CD4-positive, alpha-beta T cell treated with Interleukin-17A for 4 hours (primary cell): ENCODE data around the gene BTBD9.

Experiments
- DNase-seq: peaks from one replicate; pipeline ENCODE4 v3.0.0-alpha.2; 2020; ENCODE audit warnings: mixed read lengths

The BTBD9 gene

DNA sequence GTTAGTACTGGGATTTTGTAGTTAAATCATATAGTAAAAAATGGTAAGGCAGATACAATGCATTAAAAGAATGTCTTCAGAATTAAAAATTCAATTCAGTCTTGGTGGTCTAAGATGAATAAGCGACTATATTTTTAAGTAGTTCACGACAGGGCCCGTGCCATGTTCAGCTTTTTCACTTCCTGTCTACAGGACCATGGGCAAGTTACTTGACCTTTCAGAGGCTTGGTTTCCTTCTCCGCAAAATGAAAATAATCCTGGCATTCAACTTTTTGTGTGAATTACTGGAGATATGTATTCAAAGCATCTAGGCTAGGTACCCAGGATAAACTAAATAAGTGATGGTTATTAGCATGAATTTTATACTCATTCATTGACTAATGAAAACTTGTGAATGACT is 216.0 kb downstream of the BTBD9 start:
- no peak for DNase-seq

DNA sequence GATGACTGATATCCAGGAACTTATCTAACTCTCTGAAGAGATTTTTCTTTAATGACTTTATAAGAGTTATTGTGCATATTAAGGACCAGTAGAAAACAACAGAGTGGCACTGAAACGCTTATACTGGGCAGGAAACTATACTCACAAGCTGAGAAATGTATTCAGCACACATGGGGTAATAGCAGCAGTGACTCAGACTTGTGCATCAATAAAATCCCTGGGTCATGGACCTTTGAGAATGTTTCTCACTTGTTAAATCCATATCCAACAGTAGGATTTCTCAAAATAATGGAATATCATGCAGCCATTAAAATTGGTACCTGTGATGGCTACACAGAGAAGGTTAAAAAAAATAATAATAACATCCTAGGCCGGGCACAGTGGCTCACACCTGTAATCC is 219.5 kb downstream of the BTBD9 start:
- no peak for DNase-seq

DNA sequence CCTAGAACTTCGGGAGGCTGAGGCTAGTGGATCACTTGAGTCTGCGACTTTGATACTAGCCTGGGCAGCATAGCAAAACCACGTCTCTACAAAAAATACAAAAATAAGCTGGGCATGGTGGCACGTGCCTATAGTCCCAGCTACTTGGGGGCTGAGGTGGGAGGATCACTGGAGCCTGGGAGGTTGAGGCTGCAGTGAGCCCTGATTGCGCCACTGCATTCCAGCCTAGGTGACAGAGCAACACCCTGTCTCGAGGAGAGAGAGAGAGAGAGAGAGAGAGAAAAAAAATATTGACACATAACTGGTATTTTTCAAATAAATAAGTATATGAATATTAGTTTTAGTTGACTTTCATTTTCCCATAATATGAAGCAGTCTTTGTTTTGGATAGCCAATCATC is 222.2 kb downstream of the BTBD9 start:
- DNase-seq, result no peak

DNA sequence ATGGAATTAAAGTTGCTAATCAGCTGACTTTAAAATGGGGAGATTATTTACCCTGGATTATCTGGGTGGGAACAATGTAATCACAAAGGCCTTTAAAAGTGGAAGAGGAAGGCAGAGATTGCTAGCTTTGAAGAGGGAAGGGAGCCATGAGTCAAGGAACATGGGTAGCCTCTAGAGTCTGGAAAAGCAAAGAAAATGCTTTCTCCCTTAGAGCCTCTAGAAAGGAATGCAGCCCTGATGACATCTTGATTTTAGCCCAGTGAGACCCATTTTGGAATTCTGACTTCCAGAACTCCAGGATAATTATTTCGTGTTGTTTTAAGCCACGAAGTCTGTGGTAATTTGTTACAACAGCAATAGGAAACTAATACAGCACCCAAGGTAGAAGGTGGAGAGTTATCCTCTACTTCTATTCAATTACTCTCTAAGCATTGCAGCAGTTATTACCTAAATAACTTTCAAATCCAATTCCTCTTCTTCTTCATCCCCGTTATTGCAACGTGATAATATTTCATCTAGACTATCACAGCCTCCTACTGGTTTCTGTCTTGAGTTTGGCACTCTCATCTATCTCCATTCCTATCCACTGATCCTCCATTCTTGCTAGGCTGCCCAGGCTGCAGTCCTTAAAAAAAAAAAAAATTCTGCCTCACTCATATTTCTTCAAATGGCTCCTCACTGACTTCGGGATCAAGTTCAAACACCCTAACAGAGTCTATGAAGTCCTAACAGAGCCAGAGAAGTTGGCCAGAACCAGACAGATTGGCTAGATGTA is 224.3 kb downstream of the BTBD9 start:
- no peak for DNase-seq

GRCh38 chr6:38413102-38413800 is 226.5 kb downstream of the BTBD9 start:
- DNase-seq, result no peak

DNA sequence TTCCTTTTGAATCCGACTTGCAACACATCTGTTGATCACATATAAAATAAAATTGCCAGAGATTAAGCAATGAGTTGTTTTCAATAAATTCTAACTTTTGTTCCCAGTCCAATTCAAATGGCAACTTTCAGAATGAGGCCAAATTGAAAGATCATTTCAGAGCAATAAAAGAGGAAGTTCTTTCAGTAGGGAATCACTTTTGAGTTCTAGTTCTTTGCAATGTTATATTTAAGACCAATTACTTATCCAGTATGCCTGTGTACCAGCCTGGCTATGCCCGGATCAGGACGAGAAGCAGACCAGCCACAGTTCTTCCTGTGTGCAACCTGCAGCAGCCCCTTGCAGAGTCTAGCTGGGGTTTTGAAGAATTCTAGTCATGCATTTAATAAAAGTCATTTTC is 232.5 kb downstream of the BTBD9 start:
- no peak for DNase-seq

DNA sequence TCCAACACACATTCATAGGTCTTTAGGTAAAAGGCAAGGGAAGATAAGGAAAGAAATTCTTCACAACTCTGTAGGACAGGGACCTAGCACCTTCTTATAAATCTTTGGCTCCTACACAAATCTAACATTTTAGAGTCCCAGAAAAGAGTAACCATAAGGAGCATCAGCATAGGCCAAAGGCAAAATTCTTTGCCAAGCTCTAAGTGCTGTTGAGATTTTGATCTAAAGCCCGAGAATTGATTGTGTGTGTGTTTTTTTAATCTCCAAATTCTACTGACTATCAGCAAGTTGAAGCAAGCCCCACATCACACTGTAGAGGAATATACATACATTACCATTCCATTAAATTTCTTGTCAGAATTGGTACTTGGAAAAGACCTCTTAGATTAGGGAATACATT is 233.6 kb downstream of the BTBD9 start:
- DNase-seq, result no peak

- DNase-seq, result no peak
Observed at GRCh38 chr6:38404900-38405556, 234.7 kb downstream of the BTBD9 start.

DNA sequence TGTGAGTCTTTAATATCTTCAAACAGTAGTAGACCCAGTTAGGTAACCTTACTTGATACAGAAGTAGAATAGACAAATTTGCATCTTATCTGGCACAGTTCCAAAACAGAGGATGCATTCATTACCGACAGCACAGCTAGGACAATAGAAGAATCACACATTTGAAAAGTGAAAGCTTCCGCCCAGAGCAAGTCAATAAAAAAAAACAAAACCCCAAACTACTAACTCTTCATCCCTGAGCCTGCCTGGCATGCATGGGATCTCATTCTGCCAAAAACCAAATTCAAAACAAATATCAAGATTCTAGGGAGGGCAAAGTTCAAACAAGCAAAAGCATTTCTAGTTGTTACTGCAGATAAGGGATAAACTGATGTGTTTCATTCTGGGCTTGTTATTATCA is 235.4 kb downstream of the BTBD9 start:
- no peak for DNase-seq

DNA sequence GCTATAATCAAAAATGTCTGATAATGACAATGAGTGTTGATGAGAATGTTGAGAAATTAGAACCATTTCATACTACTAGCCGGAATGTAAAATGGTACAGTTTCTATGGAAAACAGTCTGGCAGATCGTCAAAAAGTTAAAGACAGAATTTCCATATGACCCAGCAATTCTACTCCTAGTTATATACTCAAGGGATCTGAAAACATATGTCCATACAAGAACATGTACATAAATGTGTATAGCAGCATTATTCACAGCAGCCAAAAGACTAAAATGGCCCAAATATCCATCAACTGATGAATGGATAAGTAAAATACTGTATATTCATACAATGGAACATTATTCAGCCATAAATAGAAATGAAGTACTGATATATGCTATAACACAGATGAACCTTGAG is 236.2 kb downstream of the BTBD9 start:
- no peak for DNase-seq

DNA sequence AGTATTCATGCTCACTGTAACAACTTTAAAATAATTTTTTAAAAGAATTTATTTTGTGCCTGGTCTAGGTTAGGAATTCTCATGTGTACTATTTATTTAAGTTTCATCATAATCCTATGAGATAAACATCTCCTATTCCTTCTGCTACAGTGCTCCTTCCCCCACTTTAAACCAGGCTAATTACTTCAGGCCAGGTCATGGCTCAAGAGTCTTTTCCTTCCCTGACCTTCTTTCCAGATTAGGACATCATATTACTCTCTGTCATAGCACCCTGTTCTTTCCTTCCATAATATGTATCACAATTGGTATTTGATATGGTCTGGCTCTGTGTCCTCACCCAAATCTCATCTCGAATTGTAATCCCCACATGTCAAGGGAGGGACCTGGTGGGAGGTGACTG is 239.0 kb downstream of the BTBD9 start:
- DNase-seq, result no peak

DNA sequence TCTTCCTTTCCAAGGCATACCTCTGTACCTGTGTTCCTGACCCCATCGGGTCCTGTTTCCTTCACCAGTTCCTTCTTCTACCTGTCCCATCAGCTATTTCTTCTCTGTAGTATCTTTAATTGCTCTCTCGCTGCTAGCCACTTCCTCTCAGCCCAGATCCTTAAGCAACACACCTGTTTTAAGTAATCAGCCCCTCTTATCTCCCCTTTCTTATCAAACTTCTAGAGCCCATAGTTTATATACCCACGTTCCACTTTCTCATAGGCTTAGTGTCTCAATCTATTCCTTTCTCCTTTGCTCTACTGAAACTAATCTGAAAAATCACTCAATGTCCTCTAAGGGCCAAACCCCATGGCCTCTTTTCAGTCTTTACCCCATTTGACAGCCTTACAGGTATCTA is 239.6 kb downstream of the BTBD9 start:
- DNase-seq, result no peak

DNA sequence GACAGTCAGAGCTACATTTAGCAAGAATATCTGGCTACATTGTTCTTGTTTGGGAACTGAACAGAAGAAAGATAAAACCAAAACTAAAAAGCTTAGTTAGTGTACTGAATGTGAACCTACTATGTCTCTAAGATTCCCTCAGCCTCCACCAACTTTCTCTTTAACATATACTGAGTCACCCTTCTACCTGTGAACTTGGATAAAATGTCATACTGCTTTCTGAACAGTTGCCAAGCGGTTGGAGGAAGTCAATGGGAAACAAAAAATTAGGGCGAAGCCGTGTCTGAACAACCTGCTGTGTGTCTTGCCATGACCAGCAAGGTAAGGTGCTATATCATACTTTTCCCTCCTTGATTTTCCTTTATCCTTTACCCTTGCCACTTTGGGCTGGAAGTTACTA is 243.5 kb downstream of the BTBD9 start:
- no peak for DNase-seq

DNA sequence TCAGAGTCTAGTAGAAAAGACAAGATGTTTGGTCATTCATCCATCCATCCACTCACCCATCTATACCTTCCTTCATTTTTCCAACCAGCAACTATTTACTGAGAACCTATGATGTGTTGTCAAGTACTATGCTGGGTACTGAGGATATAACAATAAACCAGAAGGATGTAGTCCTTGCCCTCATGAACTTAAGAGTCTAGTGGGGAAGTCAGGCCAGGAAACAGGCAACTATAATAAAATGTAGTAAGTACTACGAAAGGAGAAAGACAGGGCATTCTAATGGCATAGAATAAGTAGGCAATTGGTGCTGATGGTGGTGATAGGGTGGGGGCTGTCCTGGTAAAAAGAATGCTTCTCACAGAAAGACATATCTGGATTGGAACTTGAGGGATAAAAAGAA is 245.7 kb downstream of the BTBD9 start:
- DNase-seq, result no peak

DNA sequence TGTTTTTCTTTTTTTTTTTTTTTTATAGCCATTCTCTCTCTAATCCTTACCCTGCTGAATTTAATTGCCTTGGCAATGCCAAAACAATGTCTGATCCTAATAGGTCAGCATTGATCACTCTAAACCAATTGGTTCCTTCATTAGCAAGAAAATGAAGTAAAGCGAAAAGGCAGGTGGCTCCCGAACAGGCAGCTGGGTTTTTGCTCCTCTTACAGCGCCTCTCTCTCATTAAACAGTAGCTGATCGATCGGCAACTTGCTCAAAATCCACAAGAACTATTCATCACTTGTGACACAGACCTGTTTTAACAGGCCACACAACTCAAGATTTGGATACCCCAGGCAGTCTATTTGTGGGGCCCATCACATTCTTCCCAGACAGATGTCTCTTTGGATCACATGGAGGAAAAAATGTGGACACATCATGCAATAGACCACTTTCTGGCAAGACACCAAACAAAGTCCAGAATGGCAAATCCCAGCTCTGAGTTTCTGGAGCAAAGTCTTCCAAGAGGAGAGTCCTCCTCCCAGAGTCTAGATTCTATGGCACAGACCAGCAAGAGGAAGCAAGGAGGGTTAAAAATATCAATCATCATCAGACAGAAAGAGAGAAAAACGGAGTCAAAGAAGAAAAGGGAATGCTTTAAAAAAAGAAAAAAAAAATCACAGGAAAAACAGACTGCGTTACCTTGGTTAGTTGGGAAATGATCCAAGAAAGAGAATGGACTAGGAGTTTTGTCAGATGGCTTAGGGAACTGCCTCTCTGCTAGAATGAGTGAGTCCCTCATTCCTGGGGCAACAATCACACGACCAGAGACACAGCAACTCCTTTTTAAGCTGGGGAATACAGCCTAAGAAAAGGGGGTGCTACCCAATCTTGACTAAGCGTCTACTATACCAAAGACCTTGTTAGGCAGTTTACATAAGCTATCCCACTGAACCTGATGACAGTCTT is 247.8 kb downstream of the BTBD9 start:
- no peak for DNase-seq

- no peak for DNase-seq
Observed at GRCh38 chr6:38391206-38391605, 248.5 kb downstream of the BTBD9 start.

DNA sequence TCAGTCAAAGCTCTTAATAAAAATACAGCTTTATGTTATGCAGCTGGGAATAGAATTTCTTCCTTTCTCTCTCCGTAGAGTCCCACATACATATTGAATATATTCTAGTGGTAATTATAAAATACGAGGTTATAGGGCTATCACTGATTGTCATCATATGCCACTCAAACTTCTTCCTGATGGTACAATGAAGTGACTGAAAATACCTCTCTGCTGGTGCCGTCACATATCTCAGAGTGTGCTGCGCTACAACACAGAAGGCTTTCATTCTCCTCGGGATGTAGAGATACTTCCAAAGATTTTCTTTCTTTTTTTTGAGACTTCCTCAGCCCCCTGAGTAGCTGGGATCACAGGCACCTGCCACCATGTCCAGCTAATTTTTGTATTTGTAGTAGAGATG is 249.9 kb downstream of the BTBD9 start:
- no peak for DNase-seq

DNA sequence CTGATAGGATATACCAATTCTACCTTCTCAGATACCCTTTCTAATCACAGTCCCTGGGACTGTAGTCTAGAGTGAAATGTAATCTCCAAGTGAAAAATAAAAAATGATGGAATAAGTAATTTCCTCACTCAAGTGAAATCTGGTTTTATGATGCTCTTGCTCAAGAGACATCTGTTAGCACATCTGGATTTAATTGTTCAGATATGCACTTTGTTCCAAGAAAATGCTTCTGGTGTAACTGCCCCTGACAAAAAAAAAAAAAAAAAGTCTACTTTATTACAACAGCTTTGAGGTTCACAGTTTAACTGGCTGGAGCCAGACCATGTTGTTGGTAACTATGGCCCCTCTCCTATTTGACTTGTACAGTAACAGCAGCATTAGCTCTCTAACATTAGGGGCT is 251.8 kb downstream of the BTBD9 start:
- no peak for DNase-seq

- DNase-seq, result no peak
Observed at GRCh38 chr6:38387461-38387860, 252.3 kb downstream of the BTBD9 start.

DNA sequence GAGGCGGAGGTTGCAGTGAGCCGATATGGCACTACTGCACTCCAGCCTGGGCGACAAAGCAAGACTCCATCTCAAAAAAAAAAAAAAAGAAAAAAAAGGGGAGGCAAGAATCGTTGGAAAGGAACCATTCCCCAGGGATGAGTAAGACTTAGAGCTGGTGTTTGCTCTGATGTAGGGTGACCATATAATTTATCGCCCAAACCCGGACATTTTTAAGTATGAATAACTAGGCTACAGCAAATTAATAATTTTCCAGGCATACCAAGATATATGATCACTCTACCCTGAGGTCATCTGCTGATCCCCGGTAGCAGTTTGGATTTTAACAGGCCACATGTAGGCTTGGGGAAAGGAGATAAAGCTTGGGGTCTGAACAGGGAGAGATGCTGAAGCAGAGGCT is 260.9 kb downstream of the BTBD9 start:
- no peak for DNase-seq

GRCh38 chr6:38375937-38376336 is 263.8 kb downstream of the BTBD9 start:
- no peak for DNase-seq

DNA sequence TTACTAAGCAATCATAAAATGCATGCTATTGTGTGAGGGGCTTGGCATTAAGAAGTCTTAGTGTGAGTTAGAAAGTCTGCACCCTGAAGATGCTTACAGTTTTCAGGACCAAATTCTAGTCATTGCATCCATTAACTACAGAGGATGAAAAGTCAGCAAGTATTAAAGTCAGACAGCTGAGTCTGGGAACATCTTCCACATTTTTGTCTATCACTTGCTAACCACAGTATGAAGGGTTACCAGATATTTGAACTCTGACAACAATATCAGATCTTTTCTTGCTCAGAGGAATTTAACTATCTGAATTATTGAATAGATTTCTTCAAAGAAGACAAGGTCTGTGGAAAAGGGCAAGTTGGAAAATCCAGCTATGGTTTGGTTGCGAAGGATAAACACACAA is 264.4 kb downstream of the BTBD9 start:
- DNase-seq, result no peak

GRCh38 chr6:38371881-38372280 is 267.8 kb downstream of the BTBD9 start:
- DNase-seq, result no peak
